ENCODE results near the gene KCTD17. TPM values are rescaled to one million over a fixed set of nuclear protein-coding genes. Genes with fewer than 3 reads are reported as not detected.

The KCTD17 gene
- total RNA-seq, 1 donor from 2014 or later: 17.5 TPM

GRCh38 chr22:37112084-37112728 is 60.7 kb downstream of the KCTD17 start:
- Histone ChIP-seq H2AFZ (replicated peaks) (no peak overlapping the region), H3K27ac (no peak overlapping the region), H3K9ac (no peak overlapping the region), H3K9me3 (ENCODE audit: low read depth) (no peaks in the 10 kb centered on the region), H3K36me3 (no peaks in the 10 kb centered on the region), H3K4me1 (peaks cover 7% of the 10 kb centered on the region), H3F3A (ENCODE audit: low read depth) (no peaks in the 10 kb centered on the region), H3K4me3 (no peak overlapping the region), H4K20me1 (ENCODE audit: low read depth) (no peaks in the 10 kb centered on the region), H3K27me3 (no peaks in the 10 kb centered on the region), H3K79me2 (ENCODE audit: low read depth) (no peaks in the 10 kb centered on the region), H3K4me2 (no peak overlapping the region)
- Mint-ChIP-seq H3K4me3 (no peak overlapping the region), H3K36me3 (no peaks in the 10 kb centered on the region), H3K27me3 (ENCODE audit: insufficient read depth, low read depth) (peaks cover 13% of the 10 kb centered on the region), H3K9me3 (no peaks in the 10 kb centered on the region), H3K4me1 (peaks cover 6% of the 10 kb centered on the region), H3K27ac (peak overlapping the region; percentile 32)
- no peak for DNase-seq (ENCODE audit: low spot score)
- TF ChIP-seq EZH2 (IDR thresholded peaks at IDR 0.05): no peak
- TF ChIP-seq EZH2phosphoT487 (IDR thresholded peaks at IDR 0.05): no peak
- TF ChIP-seq CTCF (IDR thresholded peaks at IDR 0.05): no peak

Small RNAs within 50 kb of the gene (small RNA-seq; reads per million reads assigned to genes)
- gene RF00019: not detected

Other genes starting within 250 kb of the KCTD17 start
- gene PVALB, start 234.7 kb upstream of the KCTD17 start, total RNA-seq (ENCODE audit: low replicate concordance): not detected in 2 replicates
- not detected in 2 replicates for gene NCF4, start 190.7 kb upstream of the KCTD17 start, total RNA-seq (ENCODE audit: low replicate concordance)
- 0.03 TPM in 1 of 2 replicates, not detected in the other for gene CSF2RB, start 138.1 kb upstream of the KCTD17 start, total RNA-seq (ENCODE audit: low replicate concordance)
- 21.5 and 53.4 TPM in 2 replicates for gene TST, start 32.3 kb upstream of the KCTD17 start, total RNA-seq (ENCODE audit: low replicate concordance)
- 36.9 and 157 TPM in 2 replicates for gene MPST, start 32.0 kb upstream of the KCTD17 start, total RNA-seq (ENCODE audit: low replicate concordance)
- not detected in 2 replicates for gene TMPRSS6, start 58.0 kb downstream of the KCTD17 start, total RNA-seq (ENCODE audit: low replicate concordance)
- gene IL2RB, start 98.2 kb downstream of the KCTD17 start, total RNA-seq (ENCODE audit: low replicate concordance): 0.62 TPM in 1 of 2 replicates, not detected in the other
- 7.2 and 12.2 TPM in 2 replicates for gene C1QTNF6, start 136.5 kb downstream of the KCTD17 start, total RNA-seq (ENCODE audit: low replicate concordance)
- gene SSTR3, start 160.7 kb downstream of the KCTD17 start, total RNA-seq (ENCODE audit: low replicate concordance): 0.19 and 0.53 TPM in 2 replicates
- gene RAC2, start 192.5 kb downstream of the KCTD17 start, total RNA-seq (ENCODE audit: low replicate concordance): 1.7 and 2.1 TPM in 2 replicates
- gene CYTH4, start 230.8 kb downstream of the KCTD17 start, total RNA-seq (ENCODE audit: low replicate concordance): not detected in 2 replicates